Psoas muscle (tissue), 8 donors: ENCODE results near the gene FYTTD1. TPM values are rescaled to one million over a fixed set of nuclear protein-coding genes. Genes with fewer than 3 reads are reported as not detected.
"Not testable (repeated sequence)": the region's sequence is repeated elsewhere in the genome, so short reads cannot be mapped to it uniquely, and the experiment has no call there.

Experiments used
- ATAC-seq, 4 donors: fragments of 200-7000 bp; cut with Tn5 transposase; one replicate each; pipeline ENCODE4 v1.9.1; 2020; ENCODE audit warnings: moderate library complexity in 3 of 4, mild to moderate bottlenecking in 2 of 4
- DNase-seq, 2 donors: peaks; one replicate each; pipeline ENCODE4 v3.0.0-alpha.2; 2020
- H3K27ac ChIP-seq: fragments of 200-600 bp; one replicate; pipeline ENCODE4 v1.8.0; 2022
- H3K27me3 ChIP-seq, 3 donors: fragments of 200-600 bp in 1 of 3; one replicate each; pipeline versions ENCODE4 v1.6.1 to v1.8.0; 2013 to 2022; ENCODE audit warnings: low read length in 2 of 3, mild to moderate bottlenecking in 2 of 3, moderate library complexity in 1 of 3; ENCODE audit not compliant: insufficient read depth in 3 of 3
- H3K36me3 ChIP-seq, 2 donors: fragments of 200-600 bp in 1 of 2; one replicate each; pipeline versions ENCODE4 v1.6.1 to v1.8.0; 2013 to 2022; ENCODE audit warnings: low read depth in 1 of 2, mild to moderate bottlenecking in 1 of 2, moderate library complexity in 1 of 2; ENCODE audit not compliant: insufficient read depth in 1 of 2
- H3K4me1 ChIP-seq: fragments of 200-600 bp; one replicate; pipeline ENCODE4 v1.8.0; 2022
- H3K4me3 ChIP-seq: fragments of 200-600 bp; one replicate; pipeline ENCODE4 v1.8.0; 2022; ENCODE audit warnings: mild to moderate bottlenecking
- H3K9me3 ChIP-seq: fragments of 200-600 bp; one replicate; pipeline ENCODE4 v1.8.0; 2022
- WGBS, 3 donors: extraction: QIAGEN DNeasy Blood & Tissue Kit; methylation state at CpG; one replicate each; pipeline versions ENCODE4 v1.1.6 to v1.1.7; 2013; 5-methylcytosine and 5-hydroxymethylcytosine counted together
- intact Hi-C, 2 donors: fragments of 100-400 bp; cut with DNase I; formaldehyde crosslinking; loops; one replicate each; pipeline versions ENCODE4 v1.11.0 to v1.14.2; 2022
- polyA plus RNA-seq, 3 donors: library from polyadenylated mRNA; stranded (reverse); fragments of 200-250 nt; gene quantifications; one replicate each; pipeline ENCODE4 v1.2.3, GENCODE V29; 2013
- total RNA-seq, 4 donors: library from RNA; stranded (reverse); fragmentation: NEBNext Ultra II Directional in 2 of 4; extraction: Animal tissue kit (Norgen Biotek cat#: 25700) in 2 of 4; gene quantifications; one replicate each; pipeline versions ENCODE4 v1.2.1 to v1.2.4, GENCODE V29; 2021 to 2023
- TF ChIP-seq, protein P1 (sequence below): fragments of 200-600 bp; IDR thresholded peaks from one replicate; pipeline ENCODE4 v1.8.0; 2022; ENCODE audit warnings: antibody characterized with exemption
- donor health status: healthy with polysubstance abuse.
- donor health status: DM: no; HTN: no; CAD: no; lungs with moderate emphysema.
- donor health status: Bipolar disorder and iron deficiency.
- donor health status: healthy.
- donor health status: DM: yes; HTN: yes; CAD: no.
- donor health status: DM: no; HTN: no; CAD: no.
- donor health status: DM: no; HTN: no; CAD: no.
- donor health status: DM: yes; HTN: yes; CAD: no.

The FYTTD1 gene
- total and polyA plus RNA-seq, 7 donors = 15.2 to 232 (median 143) TPM

DNA sequence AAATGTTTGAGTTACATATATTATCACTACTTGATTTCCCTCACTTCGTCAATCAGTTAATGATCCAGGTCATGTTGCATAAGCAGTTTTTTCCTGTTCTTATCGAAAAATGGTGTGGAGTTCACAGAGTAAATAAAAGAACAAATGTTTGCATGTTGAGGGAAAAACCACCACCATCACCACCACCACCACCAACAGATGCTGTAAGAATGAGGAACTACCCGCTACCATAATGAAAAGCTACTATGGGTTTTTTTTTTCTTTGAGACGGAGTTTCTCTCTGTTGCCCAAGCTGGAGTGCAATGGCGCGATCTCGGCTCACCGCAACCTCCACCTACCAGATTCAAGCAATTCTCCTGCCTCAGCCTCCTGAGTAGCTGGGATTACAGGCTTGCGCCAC is 40.5 kb upstream of the FYTTD1 start:
- intact Hi-C loops = no loop called here
- TF ChIP-seq, protein P1, sequence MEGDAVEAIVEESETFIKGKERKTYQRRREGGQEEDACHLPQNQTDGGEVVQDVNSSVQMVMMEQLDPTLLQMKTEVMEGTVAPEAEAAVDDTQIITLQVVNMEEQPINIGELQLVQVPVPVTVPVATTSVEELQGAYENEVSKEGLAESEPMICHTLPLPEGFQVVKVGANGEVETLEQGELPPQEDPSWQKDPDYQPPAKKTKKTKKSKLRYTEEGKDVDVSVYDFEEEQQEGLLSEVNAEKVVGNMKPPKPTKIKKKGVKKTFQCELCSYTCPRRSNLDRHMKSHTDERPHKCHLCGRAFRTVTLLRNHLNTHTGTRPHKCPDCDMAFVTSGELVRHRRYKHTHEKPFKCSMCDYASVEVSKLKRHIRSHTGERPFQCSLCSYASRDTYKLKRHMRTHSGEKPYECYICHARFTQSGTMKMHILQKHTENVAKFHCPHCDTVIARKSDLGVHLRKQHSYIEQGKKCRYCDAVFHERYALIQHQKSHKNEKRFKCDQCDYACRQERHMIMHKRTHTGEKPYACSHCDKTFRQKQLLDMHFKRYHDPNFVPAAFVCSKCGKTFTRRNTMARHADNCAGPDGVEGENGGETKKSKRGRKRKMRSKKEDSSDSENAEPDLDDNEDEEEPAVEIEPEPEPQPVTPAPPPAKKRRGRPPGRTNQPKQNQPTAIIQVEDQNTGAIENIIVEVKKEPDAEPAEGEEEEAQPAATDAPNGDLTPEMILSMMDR = no peak
- H3K4me3 ChIP-seq = no peak overlapping the region
- peaks cover 18% of the 10 kb centered on the region for H3K4me1 ChIP-seq
- DNase-seq (no peak), ATAC-seq (no peak)
- peaks cover 0 to 25% of the 10 kb centered on the region in 2 donors for H3K36me3 ChIP-seq
- no peaks in the 10 kb centered on the region for H3K9me3 ChIP-seq
- 94% methylated on average over 9 of the region's 9 CpGs for WGBS, 3 donors
- no peaks in the 10 kb centered on the region for H3K27me3 ChIP-seq
- no peak overlapping the region for H3K27ac ChIP-seq

DNA sequence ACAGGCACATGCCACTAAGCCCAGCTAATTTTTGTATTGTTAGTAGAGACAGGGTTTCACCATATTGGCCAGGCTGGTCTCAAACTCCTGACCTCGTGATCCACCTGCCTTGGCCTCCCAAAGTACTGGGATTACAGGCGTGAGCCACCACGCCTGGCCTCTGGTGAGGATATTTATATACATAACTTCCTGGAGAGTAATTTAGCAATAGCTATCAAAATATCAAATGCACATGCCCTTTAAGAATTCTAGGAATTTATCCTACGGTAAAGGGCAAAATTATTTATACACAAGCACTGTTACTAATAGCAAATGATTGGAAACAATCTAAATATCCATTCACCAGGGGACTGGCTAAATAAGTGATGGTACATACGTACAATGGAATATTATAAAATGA is 38.7 kb upstream of the FYTTD1 start:
- H3K36me3 ChIP-seq = peaks cover 0 to 21% of the 10 kb centered on the region in 2 donors
- intact Hi-C loops = loop anchor here in 1 of 2 donors (5.0 kb wide), 1 partner anchor 81 kb away; the partner anchor contains the start of gene LRCH3
- not testable (repeated sequence) for H3K9me3 ChIP-seq, ATAC-seq, DNase-seq, H3K27me3 ChIP-seq, H3K4me3 ChIP-seq
- H3K4me1 ChIP-seq = peaks cover 28% of the 10 kb centered on the region
- H3K27ac ChIP-seq = peak overlapping the region; percentile 93
- WGBS, 3 donors = 45 to 72% (median 45%) methylated on average over 5 of the region's 5 CpGs

DNA sequence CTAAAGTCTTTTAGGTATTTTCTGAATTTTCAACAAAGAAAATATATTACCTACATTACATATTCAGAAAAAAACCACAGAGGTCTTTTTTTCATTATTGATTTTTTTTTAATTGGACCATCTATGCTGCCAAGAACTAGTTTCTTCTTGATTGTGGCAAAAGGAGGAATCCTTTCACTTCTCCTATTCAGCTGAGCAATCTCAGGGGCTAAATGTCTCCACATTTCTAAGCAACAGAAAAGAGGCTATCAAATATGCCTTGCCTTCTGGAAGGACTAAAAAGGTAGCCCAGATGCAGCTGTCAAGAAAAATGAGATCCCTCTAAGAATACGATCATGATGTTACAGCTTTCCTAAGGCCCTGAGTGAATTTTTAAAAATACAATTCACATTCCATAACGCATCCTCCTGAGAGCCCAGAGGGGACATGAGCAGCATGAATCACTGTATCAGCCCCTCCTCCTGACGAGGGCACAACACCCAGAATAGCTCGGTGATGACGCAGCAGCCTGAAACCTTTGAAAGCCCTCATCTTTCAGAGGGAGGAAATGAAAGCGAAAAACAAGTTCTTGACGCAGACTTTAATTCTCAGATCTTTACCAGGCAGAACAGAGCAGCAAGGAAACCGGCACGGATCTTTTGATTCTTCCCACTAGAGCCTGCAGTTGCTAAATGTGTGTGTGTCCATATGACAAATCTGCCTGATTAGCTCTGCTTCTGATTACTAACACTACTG is 37.5 kb upstream of the FYTTD1 start:
- ATAC-seq = peak; percentile 87 to 94 (median 89)
- TF ChIP-seq, protein P1 = no peak
- peaks cover 0 to 23% of the 10 kb centered on the region in 2 donors for H3K36me3 ChIP-seq
- H3K4me1 ChIP-seq = peaks cover 28% of the 10 kb centered on the region
- intact Hi-C loops = loop anchor here (2.0 to 5.0 kb wide), 2 partner anchors 37 to 80 kb away; partner anchors contain the start of genes FYTTD1 (in 1 of the 2) and LRCH3 (in 1 of the 2)
- H3K27me3 ChIP-seq = no peaks in the 10 kb centered on the region
- H3K27ac ChIP-seq = peak overlapping the region; percentile 93
- H3K9me3 ChIP-seq = no peaks in the 10 kb centered on the region
- peak; percentile 88 to 93 for DNase-seq
- 0 to 2% (median 1%) methylated on average over 9 of the region's 9 CpGs for WGBS, 3 donors
- H3K4me3 ChIP-seq = peak overlapping the region; percentile 53

DNA sequence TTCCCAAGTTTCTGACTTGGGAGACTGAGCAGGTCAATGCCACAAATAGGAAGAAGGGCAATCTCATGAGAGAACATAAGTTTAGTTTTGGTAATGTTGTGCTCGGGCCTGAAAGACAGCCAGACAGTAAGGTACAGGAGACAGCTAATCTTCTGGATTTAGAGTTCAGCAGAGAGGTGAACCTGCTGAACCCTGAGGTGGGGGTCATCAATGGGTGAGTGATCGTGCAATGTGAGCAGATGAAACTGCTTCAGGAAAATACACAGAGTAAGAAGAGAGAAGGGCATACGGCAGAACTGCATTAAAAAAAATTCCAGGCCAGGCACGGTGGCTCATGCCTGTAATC is 36.2 kb upstream of the FYTTD1 start:
- no peaks in the 10 kb centered on the region for H3K27me3 ChIP-seq
- TF ChIP-seq, protein P1 = no peak
- H3K27ac ChIP-seq = peak overlapping the region; percentile 93
- peak overlapping the region; percentile 53 for H3K4me3 ChIP-seq
- no peak for ATAC-seq
- H3K4me1 ChIP-seq = peaks cover 28% of the 10 kb centered on the region
- DNase-seq = peak in 1 of 2 donors; percentile 59
- no peaks in the 10 kb centered on the region for H3K9me3 ChIP-seq
- intact Hi-C loops = loop anchor here (1.0 to 5.0 kb wide), 3 partner anchors 35 to 79 kb away; partner anchors contain the start of genes FYTTD1 (in 1 of the 2) and LRCH3 (in 1 of the 2)
- 21 to 36% (median 28%) methylated on average over 4 of the region's 4 CpGs for WGBS, 3 donors
- peaks cover 0 to 21% of the 10 kb centered on the region in 2 donors for H3K36me3 ChIP-seq

DNA sequence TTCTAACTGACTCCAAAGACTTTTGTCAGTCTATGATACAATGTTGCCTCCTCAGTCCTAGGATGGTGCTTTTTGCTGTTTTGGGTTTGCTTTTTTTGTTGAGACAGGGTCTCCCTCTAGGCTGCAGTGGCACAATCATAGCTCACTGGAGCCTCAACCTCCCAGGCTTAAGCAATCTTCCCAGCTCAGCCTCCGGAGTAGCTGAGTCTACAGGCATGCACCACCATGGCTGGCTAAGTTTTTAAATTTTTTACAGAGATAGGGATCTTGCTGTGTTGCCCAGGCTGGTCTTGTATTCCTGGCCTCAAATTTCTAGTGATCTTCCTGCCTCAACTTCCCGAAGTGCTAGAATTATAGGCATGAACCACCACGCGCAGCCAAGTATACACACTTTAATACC is 35.4 kb upstream of the FYTTD1 start:
- Histone ChIP-seq H3K4me3 (peak overlapping the region; percentile 53), H3K27me3 (no peaks in the 10 kb centered on the region), H3K27ac (peak overlapping the region; percentile 93), H3K4me1 (peaks cover 36% of the 10 kb centered on the region), H3K36me3 (peaks cover 0 to 21% of the 10 kb centered on the region in 2 donors), H3K9me3 (no peaks in the 10 kb centered on the region)
- TF ChIP-seq, protein P1 = no peak
- DNase-seq (no peak), ATAC-seq (no peak)
- 92 to 98% (median 92%) methylated on average over 4 of the region's 4 CpGs for WGBS, 3 donors
- intact Hi-C loops = loop anchor here in 1 of 2 donors (5.0 kb wide), 1 partner anchor 78 kb away; the partner anchor contains the start of gene LRCH3
